ENCODE measurements around the gene MYH7.

GRCh38 chr14:23399591-23399990 is 35.9 kb downstream of the MYH7 start:
- TF ChIP-seq, protein P1, sequence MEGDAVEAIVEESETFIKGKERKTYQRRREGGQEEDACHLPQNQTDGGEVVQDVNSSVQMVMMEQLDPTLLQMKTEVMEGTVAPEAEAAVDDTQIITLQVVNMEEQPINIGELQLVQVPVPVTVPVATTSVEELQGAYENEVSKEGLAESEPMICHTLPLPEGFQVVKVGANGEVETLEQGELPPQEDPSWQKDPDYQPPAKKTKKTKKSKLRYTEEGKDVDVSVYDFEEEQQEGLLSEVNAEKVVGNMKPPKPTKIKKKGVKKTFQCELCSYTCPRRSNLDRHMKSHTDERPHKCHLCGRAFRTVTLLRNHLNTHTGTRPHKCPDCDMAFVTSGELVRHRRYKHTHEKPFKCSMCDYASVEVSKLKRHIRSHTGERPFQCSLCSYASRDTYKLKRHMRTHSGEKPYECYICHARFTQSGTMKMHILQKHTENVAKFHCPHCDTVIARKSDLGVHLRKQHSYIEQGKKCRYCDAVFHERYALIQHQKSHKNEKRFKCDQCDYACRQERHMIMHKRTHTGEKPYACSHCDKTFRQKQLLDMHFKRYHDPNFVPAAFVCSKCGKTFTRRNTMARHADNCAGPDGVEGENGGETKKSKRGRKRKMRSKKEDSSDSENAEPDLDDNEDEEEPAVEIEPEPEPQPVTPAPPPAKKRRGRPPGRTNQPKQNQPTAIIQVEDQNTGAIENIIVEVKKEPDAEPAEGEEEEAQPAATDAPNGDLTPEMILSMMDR (IDR thresholded peaks at IDR 0.05) = no peak
- TF ChIP-seq NR3C1 (CRISPR knock-in tag; conservative IDR thresholded peaks at IDR 0.05; ENCODE audit: low read depth) = no peak
- TF ChIP-seq FOXP1 (CRISPR knock-in tag; IDR thresholded peaks at IDR 0.05; ENCODE audit: borderline replicate concordance) = no peak
- TF ChIP-seq SOX15 (CRISPR knock-in tag; IDR thresholded peaks at IDR 0.05) = no peak

All from WTC11 (cell line).